ENCODE results near the gene SH3TC1. TPM values are rescaled to one million over a fixed set of nuclear protein-coding genes. Genes with fewer than 3 reads are reported as not detected.

Gene SH3TC1
- total and polyA plus RNA-seq, 10 donors: 23.3 to 157 (median 62.0) TPM

DNA sequence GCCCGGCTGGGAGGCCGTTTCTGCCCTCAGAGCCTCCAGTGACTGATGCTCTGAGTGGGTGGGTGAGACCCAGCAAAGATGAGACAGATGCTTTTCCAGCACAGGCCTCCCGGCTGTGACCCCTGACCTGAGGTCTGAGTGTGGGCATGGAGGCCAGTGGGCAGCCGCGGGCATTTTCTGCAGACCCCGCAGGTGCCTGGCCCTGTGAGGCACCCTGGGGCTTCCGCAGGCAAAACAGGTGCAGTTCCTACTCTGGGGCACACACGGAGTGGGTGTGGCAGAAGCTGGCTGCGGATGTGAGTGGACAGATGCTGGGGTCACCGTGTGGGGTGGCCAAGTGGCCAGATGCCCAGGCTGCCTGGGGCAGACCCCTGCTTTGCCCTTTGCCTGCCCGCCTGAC is 85.3 kb downstream of the SH3TC1 start:
- H3K27ac ChIP-seq: no peak overlapping the region
- no peaks in the 10 kb centered on the region for H3K9me3 ChIP-seq
- no peak for TF ChIP-seq POLR2AphosphoS5 (IDR thresholded peaks at IDR 0.05)
- TF ChIP-seq, protein P1, sequence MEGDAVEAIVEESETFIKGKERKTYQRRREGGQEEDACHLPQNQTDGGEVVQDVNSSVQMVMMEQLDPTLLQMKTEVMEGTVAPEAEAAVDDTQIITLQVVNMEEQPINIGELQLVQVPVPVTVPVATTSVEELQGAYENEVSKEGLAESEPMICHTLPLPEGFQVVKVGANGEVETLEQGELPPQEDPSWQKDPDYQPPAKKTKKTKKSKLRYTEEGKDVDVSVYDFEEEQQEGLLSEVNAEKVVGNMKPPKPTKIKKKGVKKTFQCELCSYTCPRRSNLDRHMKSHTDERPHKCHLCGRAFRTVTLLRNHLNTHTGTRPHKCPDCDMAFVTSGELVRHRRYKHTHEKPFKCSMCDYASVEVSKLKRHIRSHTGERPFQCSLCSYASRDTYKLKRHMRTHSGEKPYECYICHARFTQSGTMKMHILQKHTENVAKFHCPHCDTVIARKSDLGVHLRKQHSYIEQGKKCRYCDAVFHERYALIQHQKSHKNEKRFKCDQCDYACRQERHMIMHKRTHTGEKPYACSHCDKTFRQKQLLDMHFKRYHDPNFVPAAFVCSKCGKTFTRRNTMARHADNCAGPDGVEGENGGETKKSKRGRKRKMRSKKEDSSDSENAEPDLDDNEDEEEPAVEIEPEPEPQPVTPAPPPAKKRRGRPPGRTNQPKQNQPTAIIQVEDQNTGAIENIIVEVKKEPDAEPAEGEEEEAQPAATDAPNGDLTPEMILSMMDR (IDR thresholded peaks at IDR 0.05 in 8 of 11, conservative IDR thresholded peaks at IDR 0.05 in 3 of 11): no peak
- peaks cover 0 to 12% (median 0%) of the 10 kb centered on the region in 6 donors for H3K4me1 ChIP-seq
- intact Hi-C loops (cut with DNase I; ENCODE audit: low total_unique reads): no loop called here
- H3K4me3 ChIP-seq: no peak overlapping the region
- WGBS, 5 donors: 66 to 85% (median 72%) methylated on average over 5 to 11 of the region's 11 CpGs
- H3K27me3 ChIP-seq (replicated peaks in 1 of 7): peaks cover 0 to 22% (median 0%) of the 10 kb centered on the region in 7 donors
- peak; percentile 43 for DNase-seq
- no peaks in the 10 kb centered on the region for H3K36me3 ChIP-seq

DNA sequence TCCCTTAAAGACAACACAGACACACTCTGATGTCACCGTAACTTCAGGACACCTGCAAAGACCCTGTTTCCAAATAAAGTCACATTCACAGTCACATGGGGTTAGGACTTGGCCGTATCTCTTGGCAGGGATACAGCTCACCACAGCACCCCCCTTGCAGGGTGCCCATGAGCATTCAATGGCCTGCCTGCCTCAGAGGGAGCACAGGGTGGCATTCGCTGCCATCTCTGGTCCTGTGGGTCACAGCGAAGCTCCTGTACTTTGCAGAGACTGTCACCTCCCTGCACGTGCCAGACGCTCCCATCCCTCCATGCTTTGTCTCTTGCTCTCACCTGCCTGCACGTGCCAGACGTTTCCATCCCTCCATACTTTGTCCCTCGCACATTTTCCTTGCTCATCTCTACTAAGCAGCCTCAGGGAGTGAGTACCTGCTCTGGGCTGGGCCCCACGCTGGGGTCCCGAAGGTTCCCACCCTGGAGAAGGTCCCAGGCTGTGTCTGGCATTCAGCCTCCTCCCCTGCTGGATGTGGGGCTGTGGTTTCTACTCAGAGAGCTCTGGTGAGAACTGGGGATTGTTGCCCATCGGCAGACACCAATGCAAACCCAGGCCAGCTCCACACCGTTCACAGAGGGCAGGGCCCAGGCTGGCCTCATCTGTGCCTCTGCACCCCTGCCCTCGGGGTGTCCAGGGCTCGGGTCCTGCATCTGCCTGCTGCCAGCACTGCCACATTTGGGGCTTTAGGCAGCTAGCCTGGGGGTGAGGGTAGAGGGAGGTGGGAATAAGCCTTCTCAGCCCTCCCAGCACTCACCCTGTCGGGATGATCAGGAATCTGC is 86.3 kb downstream of the SH3TC1 start:
- intact Hi-C loops (cut with DNase I; ENCODE audit: low total_unique reads): no loop called here
- Histone ChIP-seq H3K36me3 (no peaks in the 10 kb centered on the region), H3K4me1 (peaks cover 0 to 8% (median 0%) of the 10 kb centered on the region in 6 donors), H3K27me3 (replicated peaks in 1 of 7) (peaks cover 0 to 13% (median 0%) of the 10 kb centered on the region in 7 donors), H3K4me3 (no peak overlapping the region), H3K27ac (no peak overlapping the region), H3K9me3 (no peaks in the 10 kb centered on the region)
- WGBS, 5 donors: 70 to 84% (median 82%) methylated on average over 13 to 16 of the region's 16 CpGs
- DNase-seq: peak; percentile 61
- TF ChIP-seq, protein P1 (IDR thresholded peaks at IDR 0.05 in 8 of 11, conservative IDR thresholded peaks at IDR 0.05 in 3 of 11): no peak
- TF ChIP-seq POLR2A (IDR thresholded peaks at IDR 0.05) (no peak), POLR2AphosphoS5 (IDR thresholded peaks at IDR 0.05) (no peak)

GRCh38 chr4:8285976-8286718 is 87.1 kb downstream of the SH3TC1 start:
- Histone ChIP-seq H3K27ac (no peak overlapping the region), H3K9me3 (no peaks in the 10 kb centered on the region), H3K27me3 (replicated peaks in 1 of 7) (peaks cover 0 to 11% (median 0%) of the 10 kb centered on the region in 7 donors), H3K36me3 (no peaks in the 10 kb centered on the region), H3K4me1 (peaks cover 0 to 12% (median 0%) of the 10 kb centered on the region in 6 donors), H3K4me3 (no peak overlapping the region)
- TF ChIP-seq, protein P1 (IDR thresholded peaks at IDR 0.05 in 8 of 11, conservative IDR thresholded peaks at IDR 0.05 in 3 of 11): no peak
- TF ChIP-seq POLR2A (IDR thresholded peaks at IDR 0.05) (no peak), POLR2AphosphoS5 (IDR thresholded peaks at IDR 0.05) (no peak)
- 85 to 94% (median 90%) methylated on average over 16 to 23 of the region's 23 CpGs for WGBS, 5 donors
- peak; percentile 45 for DNase-seq
- intact Hi-C loops (cut with DNase I; ENCODE audit: low total_unique reads): no loop called here
